Activated CD4-positive, alpha-beta T cell treated with anti-CD3 and anti-CD28 coated beads for 36 hours (primary cell): ENCODE measurements around the gene PHF21B. TPM values are rescaled to one million over a fixed set of nuclear protein-coding genes. Genes with fewer than 3 reads are reported as not detected.
"Not testable (repeated sequence)": the region's sequence is repeated elsewhere in the genome, so short reads cannot be mapped to it uniquely, and the experiment has no call there.

ENCODE experiments used
- ATAC-seq: fragments of 200-7000 bp; cut with Tn5 transposase; one replicate; pipeline ENCODE4 v1.10.0; 2021; ENCODE audit warnings: mild to moderate bottlenecking, moderate library complexity
- CTCF ChIA-PET: fragments of 350-600 bp; sonication (Branson Sonifier 250); formaldehyde crosslinking; loops from one replicate; lab custom pipeline; 2021; ENCODE audit warnings: antibody characterized with exemption; lab: Charles Lee
- POLR2A ChIA-PET: fragments of 350-600 bp; sonication (Branson Sonifier 250); formaldehyde crosslinking; loops from one replicate; lab custom pipeline; 2021; ENCODE audit warnings: antibody characterized with exemption, inconsistent platforms; lab: Charles Lee
- DNase-seq: peaks from one replicate; pipeline ENCODE4 v3.0.0-alpha.2; 2020
- H3K27ac Mint-ChIP-seq: one replicate; pipeline ENCODE4 v1.8.0; 2021; ENCODE audit warnings: mixed read lengths
- H3K27me3 Mint-ChIP-seq: one replicate; pipeline ENCODE4 v1.8.0; 2021; ENCODE audit warnings: mixed read lengths
- H3K36me3 Mint-ChIP-seq: one replicate; pipeline ENCODE4 v1.8.0; 2021; ENCODE audit warnings: low read depth, mixed read lengths
- H3K4me1 Mint-ChIP-seq: one replicate; pipeline ENCODE4 v1.8.0; 2021; ENCODE audit warnings: mixed read lengths
- H3K4me3 Mint-ChIP-seq: one replicate; pipeline ENCODE4 v1.8.0; 2021; ENCODE audit warnings: mild to moderate bottlenecking, moderate library complexity, mixed read lengths
- H3K9me3 Mint-ChIP-seq: one replicate; pipeline ENCODE4 v1.8.0; 2021; ENCODE audit warnings: low read depth, mixed read lengths
- intact Hi-C, 2 experiments: fragments of 100-400 bp; cut with DNase I in 1 of 2; cut with micrococcal nuclease in 1 of 2; formaldehyde crosslinking; loops; one replicate each; pipeline versions ENCODE4 v1.14.2 to v1.15.1; 2022 to 2024; cut with DNase I, micrococcal nuclease
- total RNA-seq, 2 experiments: library from RNA; stranded (reverse); gene quantifications; one replicate each; pipeline ENCODE4 v1.2.3, GENCODE V29; 2021

The PHF21B gene
- total RNA-seq, 2 experiments from 2014 or later, result not detected

DNA sequence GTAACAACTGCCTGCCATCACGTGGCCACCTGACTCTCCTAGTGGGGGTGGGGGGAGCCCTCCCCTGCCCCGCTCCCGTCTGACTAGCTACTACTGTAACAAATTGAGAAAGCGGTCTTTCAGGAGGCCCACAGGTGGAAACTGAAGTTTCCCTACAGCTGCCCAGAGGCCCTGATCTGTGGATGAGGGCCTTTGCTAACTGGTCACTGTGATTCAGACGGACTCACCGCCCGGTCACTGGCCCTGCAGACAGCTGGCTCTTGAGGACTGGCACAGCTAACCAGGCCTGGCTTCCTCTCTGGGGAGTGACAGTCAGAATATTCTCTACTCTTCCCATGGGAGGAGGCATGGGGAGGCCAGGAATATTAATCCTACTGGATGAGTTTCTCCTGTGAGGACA lies 140.6 kb downstream of the PHF21B start:
- intact Hi-C loops, result no loop called here
- no peak overlapping the region for H3K4me3 Mint-ChIP-seq
- peaks cover 13% of the 10 kb centered on the region for H3K27me3 Mint-ChIP-seq
- ChIA-PET CTCF (interaction anchor here (0.6 kb wide), 1 partner anchor 581 kb away, joined by 3 read pairs; no protein-coding TSS in a partner anchor), POLR2A (no interaction called here)
- ATAC-seq, result no peak
- H3K9me3 Mint-ChIP-seq, result peaks cover 6% of the 10 kb centered on the region
- no peak for DNase-seq
- H3K27ac Mint-ChIP-seq, result no peak overlapping the region
- no peaks in the 10 kb centered on the region for H3K4me1 Mint-ChIP-seq
- no peaks in the 10 kb centered on the region for H3K36me3 Mint-ChIP-seq

DNA sequence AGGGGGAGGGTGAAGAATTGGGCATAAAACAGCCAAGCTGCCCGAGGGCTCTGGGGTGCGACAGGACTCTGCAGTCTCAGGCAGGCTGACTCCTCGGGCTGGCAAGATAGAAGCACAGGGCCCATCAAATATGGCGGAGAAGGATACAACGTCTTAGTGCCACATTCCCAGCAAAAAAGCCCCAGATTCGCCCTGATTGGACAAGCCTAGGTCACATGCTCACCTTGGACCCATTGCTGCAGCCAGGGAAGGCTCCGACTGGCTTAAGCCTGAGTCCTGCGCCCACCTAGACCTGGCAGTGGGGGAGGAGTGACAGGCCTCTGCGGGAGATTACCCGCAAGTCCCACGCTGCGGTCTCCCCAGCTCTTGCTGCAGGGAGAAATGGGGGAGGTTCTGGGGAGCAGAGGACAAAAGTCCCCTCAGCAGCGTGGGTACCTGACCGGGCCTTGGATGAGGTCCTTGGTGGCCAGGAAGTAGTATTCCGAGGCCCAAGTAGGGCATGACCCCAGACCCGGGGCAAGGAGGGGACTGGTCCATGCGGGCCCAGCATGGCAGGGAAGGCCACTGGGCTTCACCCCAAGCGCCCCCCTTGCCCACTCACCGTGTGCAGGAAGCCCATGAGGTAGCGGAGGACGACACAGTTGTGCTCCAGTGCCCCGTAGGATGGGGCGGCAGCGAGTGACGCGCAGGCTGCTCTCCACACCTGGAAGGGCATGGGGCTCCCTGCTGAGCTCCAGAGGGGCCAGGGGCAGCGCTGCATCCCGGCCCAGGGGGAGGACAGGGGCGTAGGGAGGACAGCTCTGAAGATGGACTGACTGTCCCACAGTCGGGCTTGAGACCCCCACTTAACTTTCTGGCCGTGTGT lies 144.4 kb downstream of the PHF21B start:
- Mint-ChIP-seq H3K27me3 (peaks cover 3% of the 10 kb centered on the region), H3K4me1 (no peaks in the 10 kb centered on the region), H3K36me3 (no peaks in the 10 kb centered on the region), H3K4me3 (no peak overlapping the region), H3K9me3 (no peaks in the 10 kb centered on the region), H3K27ac (no peak overlapping the region)
- ChIA-PET CTCF (no interaction called here), POLR2A (no interaction called here)
- DNase-seq (no peak), ATAC-seq (no peak)
- intact Hi-C loops, result no loop called here

DNA sequence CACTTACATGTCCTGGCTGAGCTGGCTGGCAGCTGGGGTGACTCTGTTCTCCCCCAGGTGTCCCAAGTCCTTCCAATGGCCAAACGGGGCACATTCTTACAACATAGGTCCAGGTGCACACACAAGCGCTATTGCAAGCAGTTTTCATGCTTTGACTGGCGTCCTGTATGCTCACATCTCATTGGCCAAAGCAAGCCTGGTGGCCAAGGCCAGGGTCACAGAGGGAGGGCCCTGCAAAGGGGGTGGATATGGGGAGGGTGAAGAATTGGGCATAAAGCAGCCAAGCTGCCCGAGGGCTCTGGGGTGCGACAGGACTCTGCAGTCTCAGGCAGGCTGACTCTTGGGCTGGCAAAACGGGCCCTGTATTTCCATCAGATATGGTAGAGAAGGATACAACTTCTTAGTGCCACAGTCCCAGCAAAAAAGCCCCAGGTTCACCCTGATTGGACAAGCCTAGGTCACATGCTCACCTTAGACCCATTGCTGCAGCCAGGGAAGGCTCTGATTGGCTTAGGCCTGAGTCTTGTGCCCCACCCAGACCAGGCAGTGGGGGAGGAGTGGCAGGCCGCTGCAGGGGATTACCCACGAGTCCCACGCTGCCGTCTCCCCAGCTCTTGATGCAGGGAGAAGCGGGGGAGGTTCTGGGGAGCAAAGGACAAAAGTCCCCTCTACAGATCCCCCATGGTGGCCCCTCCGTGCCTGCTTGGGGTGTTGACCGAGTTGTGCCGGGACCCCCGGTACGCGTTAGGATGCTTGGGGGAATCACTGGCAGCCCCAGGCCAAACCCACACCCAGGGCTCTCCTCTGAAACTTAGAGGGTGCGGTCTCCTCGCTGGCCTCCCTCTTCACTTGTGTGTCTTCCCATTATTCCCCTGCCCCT lies 146.6 kb downstream of the PHF21B start:
- POLR2A ChIA-PET, result no interaction called here

DNA sequence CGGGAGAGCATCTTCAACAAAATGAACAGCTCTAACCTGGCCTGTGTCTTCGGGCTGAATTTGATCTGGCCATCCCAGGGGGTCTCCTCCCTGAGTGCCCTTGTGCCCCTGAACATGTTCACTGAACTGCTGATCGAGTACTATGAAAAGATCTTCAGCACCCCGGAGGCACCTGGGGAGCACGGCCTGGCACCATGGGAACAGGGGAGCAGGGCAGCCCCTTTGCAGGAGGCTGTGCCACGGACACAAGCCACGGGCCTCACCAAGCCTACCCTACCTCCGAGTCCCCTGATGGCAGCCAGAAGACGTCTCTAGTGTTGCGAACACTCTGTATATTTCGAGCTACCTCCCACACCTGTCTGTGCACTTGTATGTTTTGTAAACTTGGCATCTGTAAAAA lies 147.5 kb downstream of the PHF21B start:
- Mint-ChIP-seq H3K9me3 (no peaks in the 10 kb centered on the region), H3K36me3 (no peaks in the 10 kb centered on the region), H3K4me3 (no peak overlapping the region), H3K4me1 (no peaks in the 10 kb centered on the region), H3K27me3 (peaks cover 2% of the 10 kb centered on the region), H3K27ac (no peak overlapping the region)
- intact Hi-C loops, result no loop called here
- ChIA-PET CTCF (interaction anchor here (0.6 kb wide), 1 partner anchor 357 kb away, joined by 3 read pairs; no protein-coding TSS in a partner anchor), POLR2A (no interaction called here)
- no peak for ATAC-seq
- DNase-seq, result no peak

More for the DNA sequence above, 146.6 kb downstream of the PHF21B start:
- no peaks in the 10 kb centered on the region for H3K4me1 Mint-ChIP-seq
- ATAC-seq (no peak), DNase-seq (no peak)
- H3K27ac Mint-ChIP-seq, result no peak overlapping the region
- intact Hi-C loops, result no loop called here
- H3K9me3 Mint-ChIP-seq, result no peaks in the 10 kb centered on the region
- H3K4me3 Mint-ChIP-seq, result no peak overlapping the region
- CTCF ChIA-PET, result interaction anchor here (0.6 kb wide), 1 partner anchor 356 kb away, joined by 3 read pairs; no protein-coding TSS in a partner anchor
- no peaks in the 10 kb centered on the region for H3K36me3 Mint-ChIP-seq
- peaks cover 2% of the 10 kb centered on the region for H3K27me3 Mint-ChIP-seq

DNA sequence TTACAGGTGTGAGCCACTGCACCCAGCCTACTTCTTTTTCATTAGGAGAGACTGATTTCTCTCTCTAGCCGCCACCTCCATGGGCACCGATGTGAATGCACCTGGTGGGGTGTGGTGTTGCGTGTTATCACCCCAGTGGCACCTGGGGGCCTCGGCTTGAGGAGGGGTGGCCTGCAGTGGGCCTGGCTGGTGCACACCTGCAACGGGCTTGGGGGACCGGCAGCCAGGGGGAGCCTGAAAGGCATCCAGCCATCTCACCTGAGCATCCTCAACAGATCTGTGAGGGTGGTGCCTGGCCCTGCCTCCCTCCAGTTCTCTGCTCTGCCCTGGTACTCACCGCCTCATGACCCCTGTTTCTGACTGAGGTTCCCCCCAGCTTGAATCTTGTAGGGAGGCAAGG lies 148.6 kb downstream of the PHF21B start:
- no peak for DNase-seq
- peaks cover 2% of the 10 kb centered on the region for H3K27me3 Mint-ChIP-seq
- H3K36me3 Mint-ChIP-seq, result no peaks in the 10 kb centered on the region
- no peak for ATAC-seq
- H3K9me3 Mint-ChIP-seq, result no peaks in the 10 kb centered on the region
- no peaks in the 10 kb centered on the region for H3K4me1 Mint-ChIP-seq
- ChIA-PET CTCF (no interaction called here), POLR2A (no interaction called here)
- no peak overlapping the region for H3K27ac Mint-ChIP-seq
- H3K4me3 Mint-ChIP-seq, result no peak overlapping the region
- intact Hi-C loops, result no loop called here

DNA sequence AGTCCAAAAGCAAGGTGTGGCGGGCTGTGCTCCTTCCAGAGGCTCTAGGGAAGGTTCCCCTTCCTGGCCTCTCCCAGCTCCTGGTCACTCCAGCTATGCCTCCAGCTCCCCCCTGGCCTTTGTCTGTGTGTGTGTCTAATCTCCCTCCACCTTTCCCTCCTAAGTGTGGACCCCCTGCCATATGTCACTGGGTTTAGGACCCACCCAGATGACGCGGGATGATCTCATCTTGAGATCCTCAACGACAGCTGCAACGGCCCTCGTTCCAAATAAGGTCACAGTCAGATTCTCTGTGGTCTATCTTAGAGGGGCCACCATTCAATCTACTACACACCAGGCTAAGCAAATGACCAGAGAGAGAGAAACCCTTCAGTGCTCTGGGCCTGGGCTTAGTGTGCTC lies 149.5 kb downstream of the PHF21B start:
- POLR2A ChIA-PET, result no interaction called here
- intact Hi-C loops, result no loop called here
- Mint-ChIP-seq H3K4me1 (peaks cover 4% of the 10 kb centered on the region), H3K4me3 (no peak overlapping the region), H3K27ac (no peak overlapping the region), H3K27me3 (peaks cover 2% of the 10 kb centered on the region), H3K36me3 (no peaks in the 10 kb centered on the region), H3K9me3 (no peaks in the 10 kb centered on the region)
- CTCF ChIA-PET, result interaction anchor here (0.7 kb wide), 1 partner anchor 1017 kb away, joined by 3 read pairs; no protein-coding TSS in a partner anchor
- ATAC-seq (no peak), DNase-seq (no peak)

DNA sequence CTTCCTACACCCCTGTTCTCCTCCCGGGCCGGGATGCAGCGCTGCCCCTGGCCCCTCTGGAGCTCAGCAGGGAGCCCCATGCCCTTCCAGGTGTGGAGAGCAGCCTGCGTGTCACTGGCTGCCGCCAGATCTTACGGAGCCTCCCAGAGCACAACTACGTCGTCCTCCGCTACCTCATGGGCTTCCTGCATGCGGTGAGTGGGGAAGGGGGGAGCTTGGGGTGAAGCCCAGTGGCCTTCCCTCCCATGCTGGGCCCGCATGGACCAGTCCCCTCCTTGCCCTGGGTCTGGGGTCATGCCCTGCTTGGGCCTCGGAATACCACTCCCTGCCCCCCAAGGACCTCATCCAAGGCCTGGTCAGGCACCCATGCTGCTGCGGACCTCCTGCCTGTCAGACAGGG lies 150.2 kb downstream of the PHF21B start:
- peaks cover 4% of the 10 kb centered on the region for H3K4me1 Mint-ChIP-seq
- ChIA-PET POLR2A (no interaction called here), CTCF (no interaction called here)
- no peak for DNase-seq
- intact Hi-C loops, result no loop called here
- H3K4me3 Mint-ChIP-seq, result no peak overlapping the region
- H3K9me3 Mint-ChIP-seq, result no peaks in the 10 kb centered on the region
- peaks cover 2% of the 10 kb centered on the region for H3K27me3 Mint-ChIP-seq
- no peak for ATAC-seq
- H3K27ac Mint-ChIP-seq, result no peak overlapping the region
- no peaks in the 10 kb centered on the region for H3K36me3 Mint-ChIP-seq

DNA sequence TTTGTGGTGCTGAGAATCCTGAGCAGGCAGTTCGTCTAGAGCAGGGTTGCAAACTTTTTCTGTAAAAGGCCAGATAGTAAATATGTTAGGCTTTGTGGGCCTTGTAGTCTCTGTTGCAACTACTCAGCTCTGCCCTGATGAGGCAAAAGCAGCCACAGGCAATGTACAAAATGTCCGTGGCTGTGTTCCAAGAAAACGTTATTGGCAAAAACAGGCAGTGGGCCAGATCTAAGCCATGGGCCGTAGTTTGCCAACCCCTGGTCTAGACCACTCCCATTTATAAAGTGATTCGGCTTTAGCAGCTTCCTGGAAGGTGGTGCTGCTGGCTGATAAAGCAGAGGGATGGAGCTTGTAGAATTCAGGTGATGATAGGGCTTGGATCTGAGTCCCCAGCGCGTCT lies 151.0 kb downstream of the PHF21B start:
- H3K9me3 Mint-ChIP-seq, ATAC-seq, POLR2A ChIA-PET, H3K27me3 Mint-ChIP-seq, H3K4me3 Mint-ChIP-seq, CTCF ChIA-PET, H3K36me3 Mint-ChIP-seq, H3K27ac Mint-ChIP-seq, intact Hi-C loops, H3K4me1 Mint-ChIP-seq, DNase-seq: not testable (repeated sequence)

DNA sequence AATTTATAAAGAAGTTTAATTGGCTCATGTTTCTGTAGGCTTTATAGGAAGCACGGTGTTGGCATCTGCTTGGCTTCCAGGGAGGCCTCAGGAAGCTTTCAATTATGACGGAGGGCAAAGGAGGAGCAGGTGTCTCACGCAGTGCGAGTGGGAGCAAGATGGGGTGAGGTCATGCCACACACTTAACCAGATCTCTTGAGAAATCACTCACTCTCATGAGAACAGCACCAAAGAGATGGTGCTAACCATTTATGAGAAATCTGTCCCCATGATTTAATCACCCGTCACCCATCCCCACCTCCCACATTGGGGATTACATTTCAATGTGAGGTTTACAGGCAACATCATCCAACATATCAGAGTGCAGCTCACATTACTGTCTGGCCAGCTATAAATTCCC lies 153.9 kb downstream of the PHF21B start:
- no peaks in the 10 kb centered on the region for H3K9me3 Mint-ChIP-seq
- ATAC-seq, result peak; percentile 77
- peak; percentile 38 for DNase-seq
- POLR2A ChIA-PET, result no interaction called here
- H3K4me1 Mint-ChIP-seq, result peaks cover 11% of the 10 kb centered on the region
- CTCF ChIA-PET, result no interaction called here
- H3K36me3 Mint-ChIP-seq, result no peaks in the 10 kb centered on the region
- intact Hi-C loops, result no loop called here
- H3K4me3 Mint-ChIP-seq, result no peak overlapping the region
- no peaks in the 10 kb centered on the region for H3K27me3 Mint-ChIP-seq
- no peak overlapping the region for H3K27ac Mint-ChIP-seq

DNA sequence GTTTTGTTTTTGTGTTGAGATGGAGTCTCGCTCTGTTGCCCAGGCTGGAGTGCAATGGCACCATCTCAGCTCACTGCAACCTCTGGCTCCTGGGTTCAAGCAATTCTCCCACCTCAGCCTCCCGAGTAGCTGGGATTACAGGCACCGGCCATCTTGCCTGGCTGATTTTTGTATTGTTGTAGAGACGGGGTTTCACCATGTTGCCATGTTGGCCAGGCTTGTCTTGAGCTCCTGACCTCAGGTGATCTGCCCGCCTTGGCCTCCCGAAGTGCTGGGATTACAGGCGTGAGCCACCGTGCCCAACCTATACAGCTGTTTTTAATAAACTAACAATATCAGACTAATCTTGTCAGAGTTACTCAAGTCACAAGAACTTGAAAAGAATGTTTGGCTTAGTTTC lies 155.2 kb downstream of the PHF21B start:
- H3K27ac Mint-ChIP-seq, ATAC-seq, CTCF ChIA-PET, DNase-seq, H3K36me3 Mint-ChIP-seq, H3K4me3 Mint-ChIP-seq, H3K27me3 Mint-ChIP-seq, H3K9me3 Mint-ChIP-seq, intact Hi-C loops: not testable (repeated sequence)
- peaks cover 11% of the 10 kb centered on the region for H3K4me1 Mint-ChIP-seq
- POLR2A ChIA-PET, result interaction anchor here (0.6 kb wide), 1 partner anchor 26 kb away, joined by 7 read pairs; no protein-coding TSS in a partner anchor

DNA sequence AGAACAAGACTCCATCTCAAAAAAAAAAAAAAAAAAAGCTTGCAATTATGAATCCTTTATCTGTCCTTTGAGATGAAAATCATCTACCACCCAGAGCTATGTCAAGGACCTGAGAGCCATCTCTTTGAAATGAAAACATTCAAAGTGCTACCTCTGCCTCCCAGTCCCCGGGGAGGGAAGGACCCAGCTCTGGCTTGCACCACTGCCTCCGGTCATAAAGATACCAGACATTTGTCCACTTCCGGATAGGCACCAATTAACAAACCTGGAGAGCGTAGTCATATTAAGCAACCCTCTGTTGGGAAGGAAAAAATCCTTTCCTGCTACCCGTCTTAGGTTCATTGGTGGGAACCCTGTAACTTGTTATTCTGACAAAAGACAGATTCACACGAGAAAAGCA lies 158.9 kb downstream of the PHF21B start:
- no peak for ATAC-seq
- intact Hi-C loops, result no loop called here
- peaks cover 10% of the 10 kb centered on the region for H3K4me1 Mint-ChIP-seq
- peak overlapping the region; percentile 47 for H3K27ac Mint-ChIP-seq
- H3K4me3 Mint-ChIP-seq, result no peak overlapping the region
- CTCF ChIA-PET, result no interaction called here
- POLR2A ChIA-PET, result no interaction called here
- no peak for DNase-seq
- H3K36me3 Mint-ChIP-seq, result no peaks in the 10 kb centered on the region
- H3K27me3 Mint-ChIP-seq, result no peaks in the 10 kb centered on the region
- no peaks in the 10 kb centered on the region for H3K9me3 Mint-ChIP-seq
